ENCODE data around the gene HS3ST4.

The HS3ST4 gene

DNA sequence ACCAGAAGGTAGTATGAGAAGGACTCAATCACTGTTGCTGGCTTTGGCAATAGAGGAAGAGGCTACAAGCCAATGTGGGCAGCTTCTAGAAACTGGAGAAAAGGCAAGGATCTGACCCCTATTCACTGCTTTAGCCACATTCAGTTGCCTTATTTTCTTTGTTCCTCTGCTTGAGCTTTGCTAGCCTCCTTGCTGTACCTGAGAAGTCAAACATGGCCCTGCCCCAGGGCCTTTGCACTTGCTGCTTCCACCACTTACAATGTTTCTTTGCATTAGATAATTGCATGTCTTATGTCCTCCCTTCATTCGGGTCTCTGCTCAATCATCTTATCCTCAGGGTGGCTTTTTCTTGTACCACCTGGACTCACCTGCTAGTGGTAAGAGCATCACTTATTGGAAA is 15.8 kb downstream of the HS3ST4 start:
- Histone ChIP-seq H3K4me1 (ENCODE audit: control insufficient read depth, insufficient read depth, low read length) (no peaks in the 10 kb centered on the region), H3K27me3 (ENCODE audit: control insufficient read depth, insufficient read depth, low read length) (no peaks in the 10 kb centered on the region), H3K9me3 (ENCODE audit: control insufficient read depth, low read length) (no peaks in the 10 kb centered on the region), H3K36me3 (ENCODE audit: control insufficient read depth, insufficient read depth, low read length) (no peaks in the 10 kb centered on the region), H3K9ac (ENCODE audit: low read length) (no peak overlapping the region), H3K4me3 (ENCODE audit: low read length) (no peak overlapping the region)

DNA sequence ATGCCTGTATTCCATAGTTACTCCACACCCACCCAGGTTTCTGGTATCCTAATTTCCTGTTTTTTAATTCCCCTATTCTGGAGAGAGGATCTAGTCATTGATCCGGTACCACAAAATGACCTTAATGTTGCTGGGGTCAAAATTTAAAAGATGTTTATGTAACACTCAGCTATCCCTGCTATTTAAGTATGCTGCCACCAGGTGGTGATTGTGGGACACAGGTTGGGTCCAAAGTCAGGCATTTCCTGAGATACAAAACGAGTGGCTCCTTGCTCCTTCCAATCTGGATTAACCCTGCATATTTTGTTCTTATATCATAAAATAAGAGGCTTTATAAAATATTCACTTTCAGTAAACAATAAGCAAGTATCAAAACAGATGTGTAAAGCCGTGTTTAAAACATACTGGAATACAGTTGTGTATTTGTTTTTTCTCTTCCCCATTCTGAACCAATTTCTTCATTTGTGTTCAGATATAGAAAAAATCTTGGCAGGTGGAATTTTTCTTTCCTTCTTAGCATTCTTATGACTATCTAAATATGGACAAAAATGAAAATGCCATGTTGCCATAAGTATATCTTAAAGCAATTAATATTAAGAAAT is 16.3 kb downstream of the HS3ST4 start:
- H3K27me3 ChIP-seq (ENCODE audit: control insufficient read depth, insufficient read depth, low read length), result no peaks in the 10 kb centered on the region
- H3K4me1 ChIP-seq (ENCODE audit: control insufficient read depth, insufficient read depth, low read length), result no peaks in the 10 kb centered on the region
- no peaks in the 10 kb centered on the region for H3K9me3 ChIP-seq (ENCODE audit: control insufficient read depth, low read length)
- H3K4me3 ChIP-seq (ENCODE audit: low read length), result no peak overlapping the region
- no peaks in the 10 kb centered on the region for H3K36me3 ChIP-seq (ENCODE audit: control insufficient read depth, insufficient read depth, low read length)
- no peak overlapping the region for H3K9ac ChIP-seq (ENCODE audit: low read length)

DNA sequence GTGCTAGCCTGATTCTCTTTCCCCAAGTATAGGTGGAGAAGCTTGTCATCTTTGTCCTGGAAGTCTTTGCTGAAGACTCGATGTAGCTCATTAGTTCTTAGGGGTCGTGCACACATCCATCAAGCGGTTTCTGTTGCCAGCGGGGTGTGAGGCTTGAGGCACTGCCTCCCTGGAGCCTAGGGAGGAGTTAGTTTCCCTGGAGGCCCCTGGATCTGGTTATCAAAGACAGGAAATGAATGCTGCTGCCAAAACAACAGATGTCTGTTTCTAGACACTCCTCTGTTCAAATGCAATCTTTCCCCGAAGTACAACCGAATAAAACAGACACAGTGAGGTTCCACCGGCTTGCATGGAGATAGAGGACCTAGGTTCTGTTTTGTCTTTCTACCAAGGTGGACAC is 17.5 kb downstream of the HS3ST4 start:
- no peaks in the 10 kb centered on the region for H3K9me3 ChIP-seq (ENCODE audit: control insufficient read depth, low read length)
- no peaks in the 10 kb centered on the region for H3K4me1 ChIP-seq (ENCODE audit: control insufficient read depth, insufficient read depth, low read length)
- H3K36me3 ChIP-seq (ENCODE audit: control insufficient read depth, insufficient read depth, low read length), result no peaks in the 10 kb centered on the region
- H3K4me3 ChIP-seq (ENCODE audit: low read length), result no peak overlapping the region
- no peaks in the 10 kb centered on the region for H3K27me3 ChIP-seq (ENCODE audit: control insufficient read depth, insufficient read depth, low read length)
- H3K9ac ChIP-seq (ENCODE audit: low read length), result no peak overlapping the region

DNA sequence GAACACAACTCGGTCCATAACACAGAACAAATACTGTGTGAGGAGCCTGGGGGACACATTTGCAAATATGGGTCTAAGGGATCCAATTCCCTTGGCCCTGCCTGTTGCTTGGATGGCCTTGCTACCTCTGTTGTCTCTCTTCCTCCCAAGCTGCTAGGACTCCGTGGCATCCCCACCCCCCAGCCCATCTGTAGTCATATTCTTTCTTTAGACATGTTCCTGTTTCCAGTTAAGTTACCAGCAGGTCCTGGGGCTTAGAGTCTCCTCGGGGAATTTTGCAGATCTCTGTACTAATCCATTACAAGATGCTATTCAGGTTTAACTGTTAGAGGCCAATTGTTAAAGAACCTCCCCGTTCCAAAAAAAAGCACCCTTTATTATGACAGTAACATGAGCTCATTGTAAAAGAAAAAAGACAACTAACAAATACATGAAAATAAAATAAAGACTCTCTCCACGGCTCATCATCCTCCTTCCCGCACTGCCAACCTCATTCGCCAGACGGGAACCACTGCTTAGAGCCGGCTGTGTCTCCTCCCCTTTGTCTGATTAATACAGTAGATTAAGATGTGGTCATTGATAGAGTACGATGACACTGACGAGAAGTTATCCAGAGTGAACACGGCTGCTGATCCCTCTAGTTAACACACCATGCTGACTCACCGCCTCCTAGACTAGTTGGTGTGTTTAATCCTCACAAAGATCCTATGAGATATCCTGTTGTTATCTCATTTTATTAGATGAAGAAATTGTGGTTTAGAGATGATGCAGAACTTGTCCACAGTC is 22.2 kb downstream of the HS3ST4 start:
- Histone ChIP-seq H3K4me1 (ENCODE audit: control insufficient read depth, insufficient read depth, low read length) (no peaks in the 10 kb centered on the region), H3K27me3 (ENCODE audit: control insufficient read depth, insufficient read depth, low read length) (no peaks in the 10 kb centered on the region), H3K9me3 (ENCODE audit: control insufficient read depth, low read length) (no peaks in the 10 kb centered on the region), H3K36me3 (ENCODE audit: control insufficient read depth, insufficient read depth, low read length) (no peaks in the 10 kb centered on the region), H3K9ac (ENCODE audit: low read length) (no peak overlapping the region), H3K4me3 (ENCODE audit: low read length) (no peak overlapping the region)

DNA sequence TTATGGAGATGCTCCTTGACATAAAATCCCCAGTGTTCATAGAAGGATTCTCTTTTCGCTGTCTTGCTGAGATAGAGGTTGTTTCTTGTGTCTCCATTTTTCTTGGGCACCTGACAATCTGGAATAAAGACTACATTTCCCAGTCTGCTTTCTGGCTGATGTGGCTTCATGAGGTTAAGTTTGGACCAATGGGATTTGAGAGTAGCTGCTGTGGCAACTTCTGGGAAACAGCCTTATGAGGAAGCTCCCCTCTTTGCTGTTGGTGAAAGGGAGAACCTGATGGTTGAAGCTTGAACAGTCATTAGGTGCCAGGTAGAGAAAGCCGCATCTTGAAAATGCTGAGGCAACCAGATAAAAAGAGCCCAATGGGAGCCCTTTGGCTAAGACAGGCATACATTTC is 24.4 kb downstream of the HS3ST4 start:
- H3K9ac ChIP-seq (ENCODE audit: low read length), result no peak overlapping the region
- no peaks in the 10 kb centered on the region for H3K36me3 ChIP-seq (ENCODE audit: control insufficient read depth, insufficient read depth, low read length)
- H3K27me3 ChIP-seq (ENCODE audit: control insufficient read depth, insufficient read depth, low read length), result no peaks in the 10 kb centered on the region
- H3K9me3 ChIP-seq (ENCODE audit: control insufficient read depth, low read length), result no peaks in the 10 kb centered on the region
- H3K4me3 ChIP-seq (ENCODE audit: low read length), result no peak overlapping the region
- H3K4me1 ChIP-seq (ENCODE audit: control insufficient read depth, insufficient read depth, low read length), result no peaks in the 10 kb centered on the region

DNA sequence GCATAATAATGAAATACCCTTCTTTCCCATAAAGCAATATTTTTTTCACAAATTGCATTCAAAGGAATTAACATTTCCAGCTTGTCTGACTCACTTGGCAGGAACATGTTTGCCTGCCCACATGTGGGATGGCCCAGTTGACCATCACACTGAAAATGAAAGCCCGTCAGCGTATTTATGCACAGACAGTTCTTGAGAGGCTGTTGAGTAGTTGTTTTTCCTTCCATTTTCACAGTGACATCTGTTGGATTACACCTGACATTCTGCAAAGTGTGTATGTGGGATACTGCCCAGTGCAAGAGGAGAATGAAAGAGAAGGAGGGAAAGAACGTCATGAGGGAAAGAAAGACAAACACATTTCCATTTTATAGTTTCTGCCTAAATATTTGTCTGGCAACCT is 29.7 kb downstream of the HS3ST4 start:
- Histone ChIP-seq H3K9me3 (ENCODE audit: control insufficient read depth, low read length) (no peaks in the 10 kb centered on the region), H3K9ac (ENCODE audit: low read length) (no peak overlapping the region), H3K27me3 (ENCODE audit: control insufficient read depth, insufficient read depth, low read length) (no peaks in the 10 kb centered on the region)

DNA sequence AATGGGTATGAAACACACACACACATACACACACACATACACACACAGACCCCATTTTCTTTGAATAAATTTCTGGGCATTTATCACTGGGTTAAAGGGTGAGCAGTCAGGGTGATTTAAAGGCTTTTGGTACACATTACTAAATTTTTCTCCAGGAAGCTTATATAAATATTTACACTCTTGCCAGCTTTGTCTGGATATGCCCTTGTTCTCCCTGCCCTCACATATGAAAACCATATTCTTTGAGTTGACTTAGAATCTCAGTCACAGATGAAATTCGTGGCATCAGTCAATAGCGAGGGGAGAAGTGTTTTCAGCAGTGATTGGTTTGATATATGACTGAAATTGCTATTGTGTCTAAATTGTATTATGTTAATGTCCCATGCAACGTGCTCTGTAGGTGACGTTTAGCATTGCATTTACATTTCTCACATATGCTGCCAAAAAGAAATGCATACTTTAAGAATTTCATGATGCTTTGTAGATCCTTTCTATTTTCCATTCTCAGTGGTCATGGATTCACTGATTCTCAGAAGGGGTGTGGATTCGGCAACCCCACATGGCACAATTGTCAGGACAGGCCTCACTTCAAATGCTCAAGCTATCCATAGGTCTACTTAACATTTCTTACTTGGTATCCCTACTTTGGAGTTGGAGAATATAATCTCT is 34.8 kb downstream of the HS3ST4 start:
- Histone ChIP-seq H3K36me3 (ENCODE audit: control insufficient read depth, insufficient read depth, low read length) (no peaks in the 10 kb centered on the region), H3K9me3 (ENCODE audit: control insufficient read depth, low read length) (no peaks in the 10 kb centered on the region)

More for the DNA sequence above, 29.7 kb downstream of the HS3ST4 start:
- H3K36me3 ChIP-seq (ENCODE audit: control insufficient read depth, insufficient read depth, low read length), result no peaks in the 10 kb centered on the region
- H3K4me1 ChIP-seq (ENCODE audit: control insufficient read depth, insufficient read depth, low read length), result no peaks in the 10 kb centered on the region
- H3K4me3 ChIP-seq (ENCODE audit: low read length), result no peak overlapping the region

DNA sequence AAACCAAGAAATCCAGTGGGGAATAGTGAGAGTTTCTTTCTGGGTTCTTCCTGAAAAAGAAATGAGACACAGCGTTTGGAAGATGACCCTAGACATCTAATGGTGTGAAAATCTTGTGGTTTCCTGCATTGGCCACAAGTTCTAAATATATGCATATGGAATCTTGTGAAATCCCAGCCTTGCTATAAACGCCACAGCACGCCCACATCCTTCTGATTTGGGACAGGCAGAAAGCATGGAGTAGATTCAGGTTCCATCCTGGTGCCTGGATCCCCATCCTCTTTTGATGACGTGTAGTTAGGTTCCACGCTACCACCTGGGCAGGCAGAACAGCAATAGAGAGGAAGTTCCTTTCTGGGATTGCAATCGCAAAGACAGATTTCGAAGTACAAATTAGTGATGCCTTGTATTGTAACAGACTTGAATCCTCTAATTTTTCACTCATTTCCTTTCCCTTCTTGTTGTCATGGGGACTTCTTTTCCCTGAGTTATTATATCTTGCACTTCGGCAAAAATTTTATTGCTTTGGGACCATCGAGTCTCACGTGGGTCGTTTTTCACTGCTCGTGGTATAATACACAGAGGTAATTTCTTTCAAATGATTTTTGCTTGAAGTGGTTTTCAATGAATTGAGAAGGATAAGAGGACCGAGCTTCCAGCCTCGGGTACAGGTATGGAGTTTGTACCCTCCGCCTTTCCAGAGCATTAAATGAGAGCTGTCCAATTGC is 37.6 kb downstream of the HS3ST4 start:
- H3K36me3 ChIP-seq (ENCODE audit: control insufficient read depth, insufficient read depth, low read length), result no peaks in the 10 kb centered on the region
- no peaks in the 10 kb centered on the region for H3K27me3 ChIP-seq (ENCODE audit: control insufficient read depth, insufficient read depth, low read length)
- H3K4me1 ChIP-seq (ENCODE audit: control insufficient read depth, insufficient read depth, low read length), result no peaks in the 10 kb centered on the region
- H3K9ac ChIP-seq (ENCODE audit: low read length), result no peak overlapping the region
- H3K9me3 ChIP-seq (ENCODE audit: control insufficient read depth, low read length), result no peaks in the 10 kb centered on the region
- no peak overlapping the region for H3K4me3 ChIP-seq (ENCODE audit: low read length)

More for the DNA sequence above, 34.8 kb downstream of the HS3ST4 start:
- Histone ChIP-seq H3K9ac (ENCODE audit: low read length) (no peak overlapping the region), H3K27me3 (ENCODE audit: control insufficient read depth, insufficient read depth, low read length) (no peaks in the 10 kb centered on the region), H3K4me1 (ENCODE audit: control insufficient read depth, insufficient read depth, low read length) (no peaks in the 10 kb centered on the region), H3K4me3 (ENCODE audit: low read length) (no peak overlapping the region)

DNA sequence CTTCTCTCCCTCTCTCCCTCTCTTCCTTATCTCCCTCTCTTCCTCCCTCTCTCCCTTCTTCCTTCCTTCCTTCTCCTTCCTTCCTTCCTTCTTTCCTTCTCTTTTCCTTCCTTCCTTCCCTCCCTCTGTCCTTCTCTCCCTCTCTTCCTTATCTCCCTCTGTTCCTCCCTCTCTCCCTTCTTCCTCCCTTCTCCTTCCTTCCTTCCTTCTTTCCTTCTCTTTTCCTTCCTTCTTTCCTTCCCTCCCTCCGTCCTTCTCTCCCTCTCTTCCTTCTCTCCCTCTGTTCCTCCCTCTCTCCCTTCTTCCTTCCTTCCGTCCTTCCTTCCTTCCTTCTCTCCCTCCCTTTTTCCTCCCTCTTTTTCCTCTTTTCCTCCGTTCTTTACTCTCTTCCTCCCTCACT is 38.6 kb downstream of the HS3ST4 start:
- H3K27me3 ChIP-seq (ENCODE audit: control insufficient read depth, insufficient read depth, low read length), result no peaks in the 10 kb centered on the region
- no peaks in the 10 kb centered on the region for H3K9me3 ChIP-seq (ENCODE audit: control insufficient read depth, low read length)

DNA sequence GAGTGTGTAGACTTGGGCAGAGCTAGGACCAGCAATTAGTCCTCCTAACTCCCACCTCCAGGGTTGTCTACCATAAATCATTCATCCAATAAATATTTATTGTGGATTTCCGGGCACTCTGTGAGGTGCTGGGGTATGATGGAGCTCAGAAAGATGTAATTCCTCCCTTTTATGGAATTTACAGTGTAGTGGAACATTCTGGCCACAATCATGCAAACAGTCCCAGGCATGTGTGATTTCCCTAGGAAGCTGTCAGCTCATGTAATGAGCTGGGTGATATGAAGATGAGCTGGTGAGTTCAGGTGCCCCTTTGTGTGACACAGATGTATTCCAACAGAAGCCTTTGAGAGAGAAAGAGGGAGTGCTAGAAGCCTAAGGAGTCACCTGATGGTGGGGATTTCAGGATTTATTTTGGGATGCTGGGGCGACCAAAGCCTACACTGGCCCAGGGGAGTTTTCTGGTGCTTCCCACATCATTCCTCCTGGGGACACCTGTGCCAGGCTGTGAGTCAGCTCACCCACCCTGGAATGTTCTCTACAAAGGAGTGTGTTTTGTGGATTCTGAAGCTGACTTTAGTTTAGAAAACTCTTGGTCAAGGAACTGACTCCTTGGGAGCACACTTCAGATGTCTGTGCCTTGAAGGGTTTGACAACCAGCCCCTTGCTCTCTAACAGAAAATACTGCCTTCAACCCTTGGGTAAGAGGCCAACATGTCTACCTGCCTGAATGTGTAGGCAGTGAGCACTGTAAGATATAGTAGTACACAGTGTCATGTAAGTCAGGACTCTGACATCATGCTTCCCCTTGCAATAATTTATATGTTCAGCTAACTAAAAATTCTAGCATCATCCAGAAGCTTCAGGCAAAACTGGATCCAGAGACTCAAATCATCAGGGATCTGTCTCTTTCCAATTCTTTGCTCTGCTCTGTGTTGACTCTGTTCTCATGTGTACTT is 42.9 kb downstream of the HS3ST4 start:
- Histone ChIP-seq H3K36me3 (ENCODE audit: control insufficient read depth, insufficient read depth, low read length) (no peaks in the 10 kb centered on the region), H3K9me3 (ENCODE audit: control insufficient read depth, low read length) (no peaks in the 10 kb centered on the region), H3K4me3 (ENCODE audit: low read length) (no peak overlapping the region), H3K4me1 (ENCODE audit: control insufficient read depth, insufficient read depth, low read length) (no peaks in the 10 kb centered on the region), H3K9ac (ENCODE audit: low read length) (no peak overlapping the region), H3K27me3 (ENCODE audit: control insufficient read depth, insufficient read depth, low read length) (no peaks in the 10 kb centered on the region)

More for the DNA sequence above, 38.6 kb downstream of the HS3ST4 start:
- Histone ChIP-seq H3K36me3 (ENCODE audit: control insufficient read depth, insufficient read depth, low read length) (no peaks in the 10 kb centered on the region), H3K4me3 (ENCODE audit: low read length) (no peak overlapping the region), H3K9ac (ENCODE audit: low read length) (no peak overlapping the region), H3K4me1 (ENCODE audit: control insufficient read depth, insufficient read depth, low read length) (no peaks in the 10 kb centered on the region)

DNA sequence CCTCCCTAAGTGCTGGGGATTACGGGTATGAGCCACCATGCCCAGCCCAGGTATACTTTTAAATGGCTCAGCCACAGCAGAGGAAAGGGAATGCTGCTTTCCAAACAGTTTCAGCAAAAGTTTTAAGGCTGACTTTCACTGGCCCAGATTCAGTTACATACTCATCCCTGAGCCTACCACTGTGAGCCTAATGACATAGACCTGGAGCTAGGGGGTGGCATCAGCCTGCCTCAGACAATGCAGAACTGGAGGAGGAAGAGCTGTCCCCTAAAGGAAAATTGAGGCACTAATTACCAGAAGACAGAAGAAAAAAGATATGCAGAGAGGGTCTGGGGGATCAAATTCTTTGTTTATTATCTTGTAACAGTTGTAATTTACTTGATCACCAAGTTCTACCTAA is 43.9 kb downstream of the HS3ST4 start:
- H3K9ac ChIP-seq (ENCODE audit: low read length), result no peak overlapping the region
- H3K9me3 ChIP-seq (ENCODE audit: control insufficient read depth, low read length), result no peaks in the 10 kb centered on the region
- H3K4me1 ChIP-seq (ENCODE audit: control insufficient read depth, insufficient read depth, low read length), result no peaks in the 10 kb centered on the region
- H3K4me3 ChIP-seq (ENCODE audit: low read length), result no peak overlapping the region
- H3K27me3 ChIP-seq (ENCODE audit: control insufficient read depth, insufficient read depth, low read length), result no peaks in the 10 kb centered on the region
- H3K36me3 ChIP-seq (ENCODE audit: control insufficient read depth, insufficient read depth, low read length), result no peaks in the 10 kb centered on the region

Data from mucosa of stomach (tissue), 1 donor.